SU-DHL-6 (cell line): ENCODE measurements around the gene FUT6.

Experiments
- H2AFZ ChIP-seq: fragments of 200-600 bp; sonication (generic); 2 replicates; pipeline ENCODE4 v1.6.1; 2014; ENCODE audit warnings: low read depth, mild to moderate bottlenecking, moderate library complexity, mixed read lengths, antibody characterized with exemption, low read length; ENCODE audit not compliant: severe bottlenecking
- H3F3A ChIP-seq: fragments of 200-600 bp; shearing (Covaris generic); 2 replicates; pipeline ENCODE4 v1.6.0; 2016; ENCODE audit warnings: antibody characterized with exemption, mild to moderate bottlenecking; ENCODE audit not compliant: insufficient read depth
- H3K27ac ChIP-seq: fragments of 200-600 bp; sonication (generic); 2 replicates; pipeline ENCODE4 v1.5.1; 2016; ENCODE audit warnings: low read depth, mild to moderate bottlenecking, low read length, moderate library complexity, mixed read lengths
- H3K27me3 ChIP-seq: fragments of 200-600 bp; sonication (generic), shearing (Covaris generic); 2 replicates; pipeline ENCODE4 v1.6.0; 2014; ENCODE audit warnings: mild to moderate bottlenecking, low read length
- H3K36me3 ChIP-seq: fragments of 200-600 bp; sonication (generic); 2 replicates; pipeline ENCODE4 v1.6.1; 2014; ENCODE audit warnings: mild to moderate bottlenecking, low read length, mixed read lengths
- H3K4me2 ChIP-seq: fragments of 300-600, 200-600 bp; shearing (Covaris generic), sonication (generic); 2 replicates; pipeline ENCODE4 v1.6.0; 2014; ENCODE audit warnings: low read length, low read depth, mild to moderate bottlenecking; ENCODE audit not compliant: poor library complexity, severe bottlenecking
- H3K4me3 ChIP-seq: fragments of 200-600 bp; sonication (generic); 2 replicates; pipeline ENCODE4 v1.5.1; 2014; ENCODE audit warnings: antibody characterized with exemption, low read length, mild to moderate bottlenecking, mixed read lengths; ENCODE audit not compliant: insufficient read depth, poor library complexity, severe bottlenecking
- H3K79me2 ChIP-seq: fragments of 200-600 bp; sonication (generic); 2 replicates; pipeline ENCODE4 v1.6.1; 2014; ENCODE audit warnings: mild to moderate bottlenecking, low read length, moderate library complexity; ENCODE audit not compliant: insufficient read depth
- H3K9ac ChIP-seq: fragments of 200-600 bp; sonication (generic); 2 replicates; pipeline ENCODE4 v1.7.0; 2014; ENCODE audit warnings: mild to moderate bottlenecking, low read length
- H3K9me2 ChIP-seq: fragments of 200-600 bp; sonication (generic); replicated peaks from 2 replicates; pipeline ENCODE4 v1.6.1; 2014; ENCODE audit warnings: low read length; ENCODE audit not compliant: insufficient read depth
- H3K9me3 ChIP-seq: fragments of 200-600 bp; sonication (generic); 2 replicates; pipeline ENCODE4 v1.6.1; 2014; ENCODE audit warnings: low read length, mixed read lengths; ENCODE audit not compliant: insufficient read depth
- H4K20me1 ChIP-seq: fragments of 200-600 bp; sonication (generic); 2 replicates; pipeline ENCODE4 v1.6.1; 2014; ENCODE audit warnings: low read depth, mild to moderate bottlenecking, antibody characterized with exemption, low read length, moderate library complexity, mixed read lengths
- CTCF ChIP-seq: fragments of 200-600 bp; sonication (generic); IDR thresholded peaks from one replicate; pipeline ENCODE4 v1.5.1; 2017; ENCODE audit warnings: antibody characterized with exemption, mild to moderate bottlenecking, low read length, moderate library complexity; ENCODE audit not compliant: insufficient read depth, poor library complexity, severe bottlenecking
- EZH2phosphoT487 ChIP-seq: fragments of 200-600 bp; sonication (generic), shearing (Covaris generic); conservative IDR thresholded peaks from 2 replicates; pipeline ENCODE4 v1.6.1; 2018; ENCODE audit warnings: mild to moderate bottlenecking, antibody characterized with exemption, low read length, moderate library complexity, mixed read lengths

FUT6 gene

GRCh38 chr19:5809053-5809452 lies 30.4 kb downstream of the FUT6 start:
- H3K9me3 ChIP-seq: no peaks in the 10 kb centered on the region
- H3K4me3 ChIP-seq: no peak overlapping the region
- no peaks in the 10 kb centered on the region for H3K36me3 ChIP-seq
- no peak for TF ChIP-seq CTCF
- H3K9ac ChIP-seq: no peak overlapping the region
- H3K79me2 ChIP-seq: no peaks in the 10 kb centered on the region
- H3K27ac ChIP-seq: no peak overlapping the region
- no peak overlapping the region for H3K4me2 ChIP-seq
- H3K27me3 ChIP-seq: no peaks in the 10 kb centered on the region
- H2AFZ ChIP-seq: no peak overlapping the region
- no peaks in the 10 kb centered on the region for H3F3A ChIP-seq
- H3K9me2 ChIP-seq: no peaks in the 10 kb centered on the region
- H4K20me1 ChIP-seq: no peaks in the 10 kb centered on the region

- no peak overlapping the region for H3K27ac ChIP-seq
- H3K36me3 ChIP-seq: no peaks in the 10 kb centered on the region
- H4K20me1 ChIP-seq: no peaks in the 10 kb centered on the region
- TF ChIP-seq EZH2phosphoT487 (no peak), CTCF (no peak)
- no peak overlapping the region for H3K4me2 ChIP-seq
- H3K4me3 ChIP-seq: no peak overlapping the region
- no peaks in the 10 kb centered on the region for H3K9me2 ChIP-seq
- no peak overlapping the region for H3K9ac ChIP-seq
- no peaks in the 10 kb centered on the region for H3K79me2 ChIP-seq
- no peak overlapping the region for H2AFZ ChIP-seq
- H3F3A ChIP-seq: no peaks in the 10 kb centered on the region
- H3K9me3 ChIP-seq: no peaks in the 10 kb centered on the region
- H3K27me3 ChIP-seq: no peaks in the 10 kb centered on the region
Observed at GRCh38 chr19:5808120-5808816, 31.2 kb downstream of the FUT6 start.

- no peak for TF ChIP-seq EZH2phosphoT487
- TF ChIP-seq CTCF: no peak
- H2AFZ ChIP-seq: no peak overlapping the region
- no peak overlapping the region for H3K9ac ChIP-seq
Observed at GRCh38 chr19:5806905-5807304, 32.6 kb downstream of the FUT6 start.

More at GRCh38 chr19:5806905-5807304, 32.6 kb downstream of the FUT6 start:
- no peak overlapping the region for H3K27ac ChIP-seq
- H3K9me2 ChIP-seq: no peaks in the 10 kb centered on the region
- H3K4me2 ChIP-seq: no peak overlapping the region
- no peaks in the 10 kb centered on the region for H4K20me1 ChIP-seq
- H3K79me2 ChIP-seq: no peaks in the 10 kb centered on the region
- H3K27me3 ChIP-seq: no peaks in the 10 kb centered on the region
- H3K4me3 ChIP-seq: no peak overlapping the region
- no peaks in the 10 kb centered on the region for H3F3A ChIP-seq
- H3K9me3 ChIP-seq: no peaks in the 10 kb centered on the region
- H3K36me3 ChIP-seq: no peaks in the 10 kb centered on the region
